SKM-1 (cell line): ENCODE data around the gene SPINK13.
"Not testable (repeated sequence)": the region's sequence is repeated elsewhere in the genome, so short reads cannot be mapped to it uniquely, and the experiment has no call there.

Experiments used
- DNase-seq: peaks from one replicate; lab custom pipeline; 2025; ENCODE audit not compliant: unreplicated experiment; lab: John Stamatoyannopoulos, UW

SPINK13 gene

GRCh38 chr5:148311484-148311883 is 42.9 kb downstream of the SPINK13 start:
- DNase-seq = no peak

- no peak for DNase-seq
Observed at GRCh38 chr5:148312153-148312552, 43.6 kb downstream of the SPINK13 start, which contains the start of gene SPINK7. TSS of gene SPINK7 (plus strand) at chr5:148312423. CDS start at chr5:148312484, 61 bp downstream.

GRCh38 chr5:148314187-148314586 is 45.6 kb downstream of the SPINK13 start:
- DNase-seq = no peak

- no peak for DNase-seq
Observed at GRCh38 chr5:148314731-148315130, 46.1 kb downstream of the SPINK13 start.

GRCh38 chr5:148320011-148320963 is 51.7 kb downstream of the SPINK13 start:
- not testable (repeated sequence) for DNase-seq

- no peak for DNase-seq
Observed at GRCh38 chr5:148333262-148333849, 64.8 kb downstream of the SPINK13 start.

GRCh38 chr5:148335259-148335658 is 66.7 kb downstream of the SPINK13 start, which contains the start of gene SPINK9:
TSS of gene SPINK9 (plus strand) at chr5:148335559. CDS start at chr5:148335614, 55 bp downstream.
- no peak for DNase-seq
